Neural cell (in vitro differentiated cells): ENCODE measurements around the gene SMARCC1. TPM values are rescaled to one million over a fixed set of nuclear protein-coding genes. Genes with fewer than 3 reads are reported as not detected.

ENCODE experiments used
- H2AFZ ChIP-seq: fragments of 200-600, 300-800 bp; sonication (generic), shearing (Covaris generic); 2 replicates; pipeline ENCODE4 v1.6.0; 2014; ENCODE audit warnings: low read depth, mild to moderate bottlenecking, antibody characterized with exemption, low read length, moderate library complexity
- H3F3A ChIP-seq: fragments of 200-600 bp; shearing (Covaris generic); 2 replicates; pipeline ENCODE4 v1.6.1; 2016; ENCODE audit warnings: mild to moderate bottlenecking, moderate library complexity, mixed read lengths, antibody characterized with exemption, low read length; ENCODE audit not compliant: insufficient read depth, poor library complexity, severe bottlenecking
- H3K27ac ChIP-seq: fragments of 200-600, 300-800 bp; sonication (generic), shearing (Covaris generic); 2 replicates; pipeline ENCODE4 v1.5.1; 2014; ENCODE audit warnings: mild to moderate bottlenecking, low read length, moderate library complexity
- H3K27me3 ChIP-seq: fragments of 300-800, 200-600 bp; sonication (generic), shearing (Covaris generic); 2 replicates; pipeline ENCODE4 v1.6.0; 2014; ENCODE audit warnings: mild to moderate bottlenecking, low read depth, low read length, moderate library complexity; ENCODE audit not compliant: insufficient read depth
- H3K36me3 ChIP-seq: fragments of 300-800, 200-600 bp; sonication (generic), shearing (Covaris generic); 2 replicates; pipeline ENCODE4 v1.5.1; 2014; ENCODE audit warnings: mild to moderate bottlenecking, antibody characterized with exemption, low read length, moderate library complexity; ENCODE audit not compliant: insufficient read depth
- H3K4me2 ChIP-seq: fragments of 300-800, 200-600 bp; sonication (generic), shearing (Covaris generic); 2 replicates; pipeline ENCODE4 v1.6.0; 2014; ENCODE audit warnings: mild to moderate bottlenecking, low read length
- H3K4me3 ChIP-seq: fragments of 300-800, 200-600 bp; sonication (generic), shearing (Covaris generic); 2 replicates; pipeline ENCODE4 v1.5.1; 2014; ENCODE audit warnings: mild to moderate bottlenecking, low read length, moderate library complexity
- H3K79me2 ChIP-seq: fragments of 200-600 bp; shearing (Covaris generic); replicated peaks from 2 replicates; pipeline ENCODE4 v1.6.0; 2014; ENCODE audit warnings: mild to moderate bottlenecking, low read length, moderate library complexity; ENCODE audit not compliant: insufficient read depth
- H3K9ac ChIP-seq: fragments of 300-800, 200-600 bp; sonication (generic), shearing (Covaris generic); 2 replicates; pipeline ENCODE4 v1.6.1; 2016; ENCODE audit warnings: mild to moderate bottlenecking, low read length, mixed read lengths
- H3K9me2 ChIP-seq: fragments of 200-600 bp; shearing (Covaris generic); 2 replicates; pipeline ENCODE4 v1.6.1; 2016; ENCODE audit warnings: mild to moderate bottlenecking, low read length, mixed read lengths; ENCODE audit not compliant: insufficient read depth
- H3K9me3 ChIP-seq: fragments of 200-600, 300-800 bp; sonication (generic), shearing (Covaris generic); 2 replicates; pipeline ENCODE4 v1.6.1; 2016; ENCODE audit warnings: mild to moderate bottlenecking, mixed run types, low read length, moderate library complexity, mixed read lengths
- H4K20me1 ChIP-seq: fragments of 200-600 bp; shearing (Covaris generic); 2 replicates; pipeline ENCODE4 v1.6.1; 2016; ENCODE audit warnings: mild to moderate bottlenecking, mixed run types; ENCODE audit not compliant: insufficient read depth
- EP300 ChIP-seq: fragments of 450-650 bp; conservative IDR thresholded peaks from 2 replicates; pipeline ENCODE4 v1.6.1; 2014; ENCODE audit warnings: antibody characterized with exemption, mild to moderate bottlenecking, moderate library complexity; ENCODE audit not compliant: poor library complexity, severe bottlenecking
- EZH2 ChIP-seq: fragments of 200-600, 300-800 bp; shearing (Covaris generic), sonication (generic); IDR thresholded peaks from 2 replicates; pipeline ENCODE4 v1.6.1; 2014; ENCODE audit warnings: antibody characterized with exemption, low read length, borderline replicate concordance, mild to moderate bottlenecking; ENCODE audit not compliant: insufficient read depth, poor library complexity, severe bottlenecking
- MXI1 ChIP-seq: fragments of 450-650 bp; conservative IDR thresholded peaks from 2 replicates; pipeline ENCODE4 v1.6.1; 2014; ENCODE audit warnings: antibody characterized with exemption, mild to moderate bottlenecking; ENCODE audit not compliant: poor library complexity, severe bottlenecking
- POLR2AphosphoS5 ChIP-seq: IDR thresholded peaks from 2 replicates; pipeline ENCODE4 v1.6.1; 2012
- RAD21 ChIP-seq: fragments of 450-650 bp; conservative IDR thresholded peaks from 2 replicates; pipeline ENCODE4 v1.6.1; 2014; ENCODE audit warnings: antibody characterized with exemption, mild to moderate bottlenecking, moderate library complexity
- SMC3 ChIP-seq: fragments of 450-650 bp; conservative IDR thresholded peaks from 2 replicates; pipeline ENCODE4 v1.6.1; 2014; ENCODE audit warnings: antibody characterized with exemption, mild to moderate bottlenecking, moderate library complexity; ENCODE audit not compliant: poor library complexity
- TAF1 ChIP-seq: IDR thresholded peaks from 2 replicates; pipeline ENCODE4 v1.6.1; 2012; ENCODE audit warnings: low read depth
- polyA plus RNA-seq: library from polyadenylated mRNA; depleted of rRNA; stranded (reverse); fragments of >200 nt; gene quantifications from 2 replicates; pipeline ENCODE4 v1.2.3, GENCODE V29; 2014
- TF ChIP-seq, protein P1 (sequence below): IDR thresholded peaks from 2 replicates; pipeline ENCODE4 v1.6.1; 2012; ENCODE audit warnings: borderline replicate concordance
- TF ChIP-seq, protein P2 (sequence below): fragments of 450-650 bp; IDR thresholded peaks from 2 replicates; pipeline ENCODE4 v1.5.1; 2014; ENCODE audit warnings: antibody characterized with exemption, mild to moderate bottlenecking, moderate library complexity; ENCODE audit not compliant: poor library complexity, severe bottlenecking

The SMARCC1 gene
- polyA plus RNA-seq, 1 donor from 2014 or later = 29.4 TPM

DNA sequence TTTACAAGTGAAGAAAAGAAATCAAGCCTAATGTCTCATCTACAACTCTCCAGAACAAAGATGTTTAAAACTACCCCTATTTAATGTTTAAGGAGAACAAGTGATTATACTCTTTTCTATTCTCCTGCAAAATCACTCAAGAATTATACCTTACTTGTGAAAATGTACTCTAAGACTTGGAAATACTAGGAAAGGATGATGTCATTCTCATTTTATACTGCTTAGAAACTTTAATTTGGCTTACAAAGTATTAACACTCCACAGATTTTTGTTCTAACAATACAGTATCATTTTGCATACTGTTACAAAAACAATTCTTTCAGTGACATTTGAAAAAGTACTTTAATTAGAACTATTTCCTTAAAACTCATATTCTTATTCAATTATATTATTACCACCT, 89.5 kb downstream of the SMARCC1 start:
- Histone ChIP-seq H2AFZ (no peak overlapping the region), H3K27ac (no peak overlapping the region), H3K27me3 (no peaks in the 10 kb centered on the region), H3K9me2 (no peaks in the 10 kb centered on the region), H3K4me3 (no peak overlapping the region), H3F3A (peaks cover 5% of the 10 kb centered on the region), H3K36me3 (no peaks in the 10 kb centered on the region), H3K9me3 (no peaks in the 10 kb centered on the region), H4K20me1 (no peaks in the 10 kb centered on the region), H3K79me2 (peaks cover 4% of the 10 kb centered on the region), H3K4me2 (no peak overlapping the region), H3K9ac (no peak overlapping the region)
- TF ChIP-seq EP300 = no peak
- TF ChIP-seq, protein P1, sequence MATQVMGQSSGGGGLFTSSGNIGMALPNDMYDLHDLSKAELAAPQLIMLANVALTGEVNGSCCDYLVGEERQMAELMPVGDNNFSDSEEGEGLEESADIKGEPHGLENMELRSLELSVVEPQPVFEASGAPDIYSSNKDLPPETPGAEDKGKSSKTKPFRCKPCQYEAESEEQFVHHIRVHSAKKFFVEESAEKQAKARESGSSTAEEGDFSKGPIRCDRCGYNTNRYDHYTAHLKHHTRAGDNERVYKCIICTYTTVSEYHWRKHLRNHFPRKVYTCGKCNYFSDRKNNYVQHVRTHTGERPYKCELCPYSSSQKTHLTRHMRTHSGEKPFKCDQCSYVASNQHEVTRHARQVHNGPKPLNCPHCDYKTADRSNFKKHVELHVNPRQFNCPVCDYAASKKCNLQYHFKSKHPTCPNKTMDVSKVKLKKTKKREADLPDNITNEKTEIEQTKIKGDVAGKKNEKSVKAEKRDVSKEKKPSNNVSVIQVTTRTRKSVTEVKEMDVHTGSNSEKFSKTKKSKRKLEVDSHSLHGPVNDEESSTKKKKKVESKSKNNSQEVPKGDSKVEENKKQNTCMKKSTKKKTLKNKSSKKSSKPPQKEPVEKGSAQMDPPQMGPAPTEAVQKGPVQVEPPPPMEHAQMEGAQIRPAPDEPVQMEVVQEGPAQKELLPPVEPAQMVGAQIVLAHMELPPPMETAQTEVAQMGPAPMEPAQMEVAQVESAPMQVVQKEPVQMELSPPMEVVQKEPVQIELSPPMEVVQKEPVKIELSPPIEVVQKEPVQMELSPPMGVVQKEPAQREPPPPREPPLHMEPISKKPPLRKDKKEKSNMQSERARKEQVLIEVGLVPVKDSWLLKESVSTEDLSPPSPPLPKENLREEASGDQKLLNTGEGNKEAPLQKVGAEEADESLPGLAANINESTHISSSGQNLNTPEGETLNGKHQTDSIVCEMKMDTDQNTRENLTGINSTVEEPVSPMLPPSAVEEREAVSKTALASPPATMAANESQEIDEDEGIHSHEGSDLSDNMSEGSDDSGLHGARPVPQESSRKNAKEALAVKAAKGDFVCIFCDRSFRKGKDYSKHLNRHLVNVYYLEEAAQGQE = no peak
- no peak for TF ChIP-seq RAD21
- TF ChIP-seq, protein P2, sequence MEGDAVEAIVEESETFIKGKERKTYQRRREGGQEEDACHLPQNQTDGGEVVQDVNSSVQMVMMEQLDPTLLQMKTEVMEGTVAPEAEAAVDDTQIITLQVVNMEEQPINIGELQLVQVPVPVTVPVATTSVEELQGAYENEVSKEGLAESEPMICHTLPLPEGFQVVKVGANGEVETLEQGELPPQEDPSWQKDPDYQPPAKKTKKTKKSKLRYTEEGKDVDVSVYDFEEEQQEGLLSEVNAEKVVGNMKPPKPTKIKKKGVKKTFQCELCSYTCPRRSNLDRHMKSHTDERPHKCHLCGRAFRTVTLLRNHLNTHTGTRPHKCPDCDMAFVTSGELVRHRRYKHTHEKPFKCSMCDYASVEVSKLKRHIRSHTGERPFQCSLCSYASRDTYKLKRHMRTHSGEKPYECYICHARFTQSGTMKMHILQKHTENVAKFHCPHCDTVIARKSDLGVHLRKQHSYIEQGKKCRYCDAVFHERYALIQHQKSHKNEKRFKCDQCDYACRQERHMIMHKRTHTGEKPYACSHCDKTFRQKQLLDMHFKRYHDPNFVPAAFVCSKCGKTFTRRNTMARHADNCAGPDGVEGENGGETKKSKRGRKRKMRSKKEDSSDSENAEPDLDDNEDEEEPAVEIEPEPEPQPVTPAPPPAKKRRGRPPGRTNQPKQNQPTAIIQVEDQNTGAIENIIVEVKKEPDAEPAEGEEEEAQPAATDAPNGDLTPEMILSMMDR = no peak
- no peak for TF ChIP-seq POLR2AphosphoS5
- TF ChIP-seq TAF1 = no peak
- no peak for TF ChIP-seq MXI1
- no peak for TF ChIP-seq SMC3
- TF ChIP-seq EZH2 = no peak

DNA sequence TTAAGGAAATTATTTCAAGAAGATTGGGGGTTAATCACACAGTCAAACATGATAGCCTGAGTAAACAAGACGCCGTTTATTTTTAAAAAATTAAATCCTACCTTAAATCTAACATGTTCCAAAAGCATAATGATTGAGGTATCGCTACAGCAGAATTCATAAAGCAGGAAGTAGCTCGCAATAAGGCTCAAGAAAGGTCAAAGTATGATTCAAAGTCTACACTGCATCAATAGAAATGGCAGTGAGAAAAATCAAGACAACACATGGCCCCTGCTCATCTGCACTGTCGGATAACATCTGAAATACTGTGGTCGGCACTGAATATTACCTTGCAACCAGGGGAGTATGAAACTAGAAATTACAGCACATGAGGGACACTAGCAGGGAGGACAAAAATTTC, 93.2 kb downstream of the SMARCC1 start:
- no peaks in the 10 kb centered on the region for H3K79me2 ChIP-seq
- H3K9me2 ChIP-seq = no peaks in the 10 kb centered on the region
- no peak overlapping the region for H2AFZ ChIP-seq
- no peaks in the 10 kb centered on the region for H3K9me3 ChIP-seq
- H3K4me3 ChIP-seq = no peak overlapping the region
- no peak overlapping the region for H3K27ac ChIP-seq
- no peak for TF ChIP-seq EP300
- no peak for TF ChIP-seq MXI1
- TF ChIP-seq, protein P2 = no peak
- TF ChIP-seq, protein P1 = no peak
- no peak for TF ChIP-seq POLR2AphosphoS5
- TF ChIP-seq SMC3 = no peak
- TF ChIP-seq EZH2 = no peak
- no peak for TF ChIP-seq TAF1
- no peak for TF ChIP-seq RAD21
- no peak overlapping the region for H3K9ac ChIP-seq
- no peaks in the 10 kb centered on the region for H4K20me1 ChIP-seq
- no peaks in the 10 kb centered on the region for H3K27me3 ChIP-seq
- peaks cover 9% of the 10 kb centered on the region for H3K36me3 ChIP-seq
- no peak overlapping the region for H3K4me2 ChIP-seq
- H3F3A ChIP-seq = peaks cover 5% of the 10 kb centered on the region
